Panc1 (cell line): ENCODE data around the gene UNC13B. TPM values are rescaled to one million over a fixed set of nuclear protein-coding genes. Genes with fewer than 3 reads are reported as not detected.
"Not testable (repeated sequence)": the region's sequence is repeated elsewhere in the genome, so short reads cannot be mapped to it uniquely, and the experiment has no call there.

Source experiments
- ATAC-seq: fragments of 200-7000 bp; cut with Tn5 transposase; 2 replicates; pipeline ENCODE4 v1.9.1; 2020; ENCODE audit warnings: mild to moderate bottlenecking, moderate library complexity
- BruUV-seq: library from RNA; stranded (reverse); fragments of 400-500 nt; replicated peaks from 2 replicates; lab custom pipeline; 2021; lab: Mats Ljungman, UMichigan
- CTCF ChIA-PET: fragments of 300-600 bp; sonication (Branson Sonifier 250); formaldehyde crosslinking; loops from one replicate; lab custom pipeline; 2022; ENCODE audit warnings: antibody characterized with exemption; lab: Charles Lee
- POLR2A ChIA-PET: fragments of 300-600 bp; sonication (Branson Sonifier 250); formaldehyde crosslinking; loops from one replicate; lab custom pipeline; 2022; ENCODE audit warnings: antibody characterized with exemption; lab: Charles Lee
- DNase-seq: peaks from one replicate; pipeline ENCODE4 v3.0.0-alpha.2; 2010; ENCODE audit warnings: low read depth, low spot score
- H3K27ac ChIP-seq: 2 replicates; pipeline ENCODE4 v1.5.1; 2011; ENCODE audit warnings: mild to moderate bottlenecking, low read length, inconsistent platforms
- H3K27me3 ChIP-seq: fragments of 200-500 bp; sonication (Bioruptor generic); 2 replicates; pipeline ENCODE4 v1.6.0; 2014; ENCODE audit warnings: low read length, inconsistent platforms; ENCODE audit not compliant: control insufficient read depth, insufficient read depth
- H3K36me3 ChIP-seq: fragments of 200-500 bp; sonication (Bioruptor generic); 2 replicates; pipeline ENCODE4 v1.5.1; 2014; ENCODE audit warnings: inconsistent platforms, mild to moderate bottlenecking, low read length, moderate library complexity; ENCODE audit not compliant: control insufficient read depth, insufficient read depth
- H3K4me1 ChIP-seq: 2 replicates; pipeline ENCODE4 v1.5.1; 2011; ENCODE audit warnings: inconsistent platforms, mild to moderate bottlenecking, low read length, moderate library complexity; ENCODE audit not compliant: control insufficient read depth, insufficient read depth
- H3K4me3 ChIP-seq, 2 experiments: 2 replicates each; pipeline ENCODE4 v1.5.1; 2011 to 2012; ENCODE audit warnings: low read depth in 2 of 2, low read length in 2 of 2, mild to moderate bottlenecking in 2 of 2, inconsistent platforms in 1 of 2, moderate library complexity in 1 of 2
- H3K9me3 ChIP-seq: fragments of 200-500 bp; sonication (Bioruptor generic); 2 replicates; pipeline ENCODE4 v1.5.1; 2014; ENCODE audit warnings: low read depth, mild to moderate bottlenecking, inconsistent platforms, low read length, moderate library complexity; ENCODE audit not compliant: control insufficient read depth, insufficient read depth
- POLR2AphosphoS5 ChIP-seq: IDR thresholded peaks from 2 replicates; pipeline ENCODE4 v1.6.1; 2012; ENCODE audit warnings: mild to moderate bottlenecking, low read depth, low read length, moderate library complexity
- REST ChIP-seq, 2 experiments: IDR thresholded peaks; 2 replicates each; pipeline ENCODE4 v1.6.1; 2011 to 2012; ENCODE audit warnings: low read depth in 2 of 2, control low read depth in 1 of 2, low read length in 1 of 2, mild to moderate bottlenecking in 1 of 2, moderate library complexity in 1 of 2; ENCODE audit not compliant: insufficient read depth in 1 of 2
- in situ Hi-C: cut with HindIII; loops from 2 replicates; pipeline ENCODE4 v1.10.0; 2016; ENCODE audit warnings: low sequenced_read_pairs, low pct_unique_long_range_greater_than_20kb
- intact Hi-C: fragments of 100-400 bp; cut with micrococcal nuclease; formaldehyde crosslinking; loops from one replicate; pipeline ENCODE4 v1.10.0; 2022; ENCODE audit not compliant: unreplicated experiment
- total RNA-seq: library from RNA; stranded (reverse); gene quantifications from one replicate; pipeline ENCODE4 v1.2.1, GENCODE V29; 2021; ENCODE audit not compliant: unreplicated experiment
- TF ChIP-seq, protein P1 (sequence below): fragments of 450-650 bp; IDR thresholded peaks from 2 replicates; pipeline ENCODE4 v1.5.1; 2017; ENCODE audit warnings: mild to moderate bottlenecking

UNC13B gene
- total RNA-seq, 1 experiment from 2014 or later = 35.2 TPM

DNA sequence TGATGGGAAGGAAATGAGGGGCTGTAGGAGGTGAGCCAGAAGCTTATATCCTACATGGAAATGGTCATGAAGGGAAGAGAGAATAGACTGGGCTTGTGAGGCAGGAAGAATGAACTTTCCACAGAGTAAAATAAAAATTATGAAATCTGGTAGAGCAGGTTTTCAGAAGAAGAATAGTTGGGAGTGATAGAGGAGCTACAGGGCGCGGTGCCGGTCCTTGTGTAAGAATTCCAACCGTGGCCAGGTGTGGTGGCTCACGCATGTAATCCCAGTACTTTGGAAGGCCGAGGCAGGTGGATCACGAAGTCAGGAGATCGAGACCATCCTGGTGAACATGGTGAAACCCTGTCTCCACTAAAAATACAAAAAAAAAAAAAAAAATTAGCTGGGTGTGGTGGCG lies 8.9 kb upstream of the UNC13B start:
- ChIA-PET CTCF (no interaction called here), POLR2A (interaction anchor here (0.6 kb wide), 1 partner anchor 20 kb away, joined by 4 read pairs; no protein-coding TSS in a partner anchor)
- Histone ChIP-seq H3K36me3 (no peaks in the 10 kb centered on the region), H3K27ac (no peak overlapping the region), H3K9me3 (peaks cover 13% of the 10 kb centered on the region; the same call in 1 of the 2 replicates), H3K4me3 (no peak overlapping the region), H3K27me3 (no peaks in the 10 kb centered on the region), H3K4me1 (no peaks in the 10 kb centered on the region)
- no TSS peak for BruUV-seq
- in situ Hi-C loops (no loop called here), intact Hi-C loops (no loop called here)
- TF ChIP-seq, protein P1, sequence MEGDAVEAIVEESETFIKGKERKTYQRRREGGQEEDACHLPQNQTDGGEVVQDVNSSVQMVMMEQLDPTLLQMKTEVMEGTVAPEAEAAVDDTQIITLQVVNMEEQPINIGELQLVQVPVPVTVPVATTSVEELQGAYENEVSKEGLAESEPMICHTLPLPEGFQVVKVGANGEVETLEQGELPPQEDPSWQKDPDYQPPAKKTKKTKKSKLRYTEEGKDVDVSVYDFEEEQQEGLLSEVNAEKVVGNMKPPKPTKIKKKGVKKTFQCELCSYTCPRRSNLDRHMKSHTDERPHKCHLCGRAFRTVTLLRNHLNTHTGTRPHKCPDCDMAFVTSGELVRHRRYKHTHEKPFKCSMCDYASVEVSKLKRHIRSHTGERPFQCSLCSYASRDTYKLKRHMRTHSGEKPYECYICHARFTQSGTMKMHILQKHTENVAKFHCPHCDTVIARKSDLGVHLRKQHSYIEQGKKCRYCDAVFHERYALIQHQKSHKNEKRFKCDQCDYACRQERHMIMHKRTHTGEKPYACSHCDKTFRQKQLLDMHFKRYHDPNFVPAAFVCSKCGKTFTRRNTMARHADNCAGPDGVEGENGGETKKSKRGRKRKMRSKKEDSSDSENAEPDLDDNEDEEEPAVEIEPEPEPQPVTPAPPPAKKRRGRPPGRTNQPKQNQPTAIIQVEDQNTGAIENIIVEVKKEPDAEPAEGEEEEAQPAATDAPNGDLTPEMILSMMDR = no peak
- no peak for TF ChIP-seq REST (IDR thresholded peaks at IDR 0.05; ENCODE audit: insufficient read depth in 1 of 2, low read depth in 2 of 2, low read length in 1 of 2)
- ATAC-seq (no peak), DNase-seq (no peak)

GRCh38 chr9:35156781-35157180 lies 5.0 kb upstream of the UNC13B start:
- no peaks in the 10 kb centered on the region for H3K4me1 ChIP-seq
- TF ChIP-seq POLR2AphosphoS5 = no peak
- TF ChIP-seq, protein P1 = no peak
- POLR2A ChIA-PET = no interaction called here
- no peaks in the 10 kb centered on the region for H3K36me3 ChIP-seq
- no peak overlapping the region for H3K4me3 ChIP-seq
- intact Hi-C loops (no loop called here), in situ Hi-C loops (no loop called here)
- DNase-seq = no peak
- ATAC-seq = no peak
- no peaks in the 10 kb centered on the region for H3K9me3 ChIP-seq
- CTCF ChIA-PET = interaction anchor here (0.5 kb wide), 1 partner anchor 23 kb away, joined by 3 read pairs; no protein-coding TSS in a partner anchor
- no peak overlapping the region for H3K27ac ChIP-seq
- no peaks in the 10 kb centered on the region for H3K27me3 ChIP-seq
- BruUV-seq = no TSS peak

DNA sequence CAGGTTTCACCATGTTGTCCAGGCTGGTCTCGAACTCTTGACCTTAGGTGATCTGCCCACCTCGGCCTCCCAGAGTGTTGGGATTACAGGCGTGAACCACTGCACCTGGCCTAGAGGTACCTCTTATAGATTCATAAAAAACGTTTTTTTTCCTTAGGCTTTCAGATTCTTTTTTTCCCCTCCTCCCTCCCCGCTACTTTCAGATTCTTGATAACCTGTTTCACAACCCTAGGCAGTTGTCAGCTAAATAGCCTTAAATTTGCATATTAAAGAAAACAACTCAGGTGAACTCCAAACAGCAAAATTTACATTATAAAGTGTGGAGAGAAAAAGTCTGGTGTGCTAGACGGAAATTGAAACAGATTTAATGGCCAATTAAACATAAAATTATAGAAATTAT lies 4.0 kb upstream of the UNC13B start:
- H3K27ac ChIP-seq, H3K4me1 ChIP-seq, H3K27me3 ChIP-seq, DNase-seq, ATAC-seq, intact Hi-C loops, CTCF ChIA-PET, H3K36me3 ChIP-seq, H3K9me3 ChIP-seq, in situ Hi-C loops, H3K4me3 ChIP-seq, BruUV-seq: not testable (repeated sequence)
- POLR2A ChIA-PET = interaction anchor here (0.7 kb wide), 1 partner anchor 84 kb away, joined by 3 read pairs; no protein-coding TSS in a partner anchor
